ENCODE measurements around the gene CHMP3. TPM values are rescaled to one million over a fixed set of nuclear protein-coding genes. Genes with fewer than 3 reads are reported as not detected.

CHMP3 gene
- total and polyA plus RNA-seq, 2 of the 13 experiments (the other 11 are each of a cell fraction or from before 2014, with no cell fraction given): 64.1 to 114 TPM

- DNase-seq (ENCODE audit: low spot score) (no peak), FAIRE-seq (no peak), ATAC-seq (no peak)
- Histone ChIP-seq H3K4me1 (ENCODE audit: insufficient read depth, low read length) (peaks cover 29% of the 10 kb centered on the region), H3K27me3 (ENCODE audit: control insufficient read depth in 1 of 2, insufficient read depth in 2 of 2, low read length in 2 of 2) (no peaks in the 10 kb centered on the region), H3K36me3 (replicated peaks in 1 of 2; ENCODE audit: control insufficient read depth in 1 of 2, insufficient read depth in 2 of 2, low read length in 2 of 2) (peaks cover 32 to 96% of the 10 kb centered on the region in 2 experiments), H2AFZ (ENCODE audit: low read length) (no peak overlapping the region), H3K27ac (ENCODE audit: extremely low read length, insufficient read depth, low read length) (no peak overlapping the region), H3K79me2 (ENCODE audit: insufficient read depth, low read length) (no peaks in the 10 kb centered on the region), H3K9me3 (ENCODE audit: low read length) (no peaks in the 10 kb centered on the region), H4K20me1 (ENCODE audit: insufficient read depth, low read length) (no peaks in the 10 kb centered on the region), H3K4me3 (replicated peaks in 1 of 3; ENCODE audit: insufficient read depth in 1 of 3, low read depth in 2 of 3, low read length in 3 of 3) (no peak overlapping the region), H3K4me2 (ENCODE audit: low read depth, low read length) (no peak overlapping the region), H3K9ac (ENCODE audit: insufficient read depth, low read depth, low read length) (no peak overlapping the region)
- no peak for TF ChIP-seq ZNF430 (CRISPR knock-in tag; IDR thresholded peaks at IDR 0.05)
- ChIA-PET CTCF (ENCODE audit: low intra/inter-chr PET ratio, low total read pairs) (no interaction called here), POLR2A (no interaction called here)
- no TSS peak for BruUV-seq (replicated peaks)
- WGBS (ENCODE audit: low lambda C conversion rate): 98% methylated on average over 3 of the region's 3 CpGs
- in situ Hi-C loops (cut with HindIII; ENCODE audit: extremely low pct_ligation_motif_present, low pct_unique_long_range_greater_than_20kb): no loop called here
- intact Hi-C loops (cut with micrococcal nuclease; ENCODE audit: unreplicated experiment): no loop called here
Measured at GRCh38 chr2:86489542-86489941, 73.7 kb downstream of the CHMP3 start.

GRCh38 chr2:86488561-86489250 lies 74.5 kb downstream of the CHMP3 start:
- ChIA-PET POLR2A (no interaction called here), CTCF (ENCODE audit: low intra/inter-chr PET ratio, low total read pairs) (no interaction called here)
- DNase-seq (ENCODE audit: low spot score) (no peak), ATAC-seq (no peak), FAIRE-seq (no peak)
- BruUV-seq (replicated peaks): no TSS peak
- Histone ChIP-seq H3K27me3 (ENCODE audit: control insufficient read depth in 1 of 2, insufficient read depth in 2 of 2, low read length in 2 of 2) (no peaks in the 10 kb centered on the region), H3K4me2 (ENCODE audit: low read depth, low read length) (no peak overlapping the region), H4K20me1 (ENCODE audit: insufficient read depth, low read length) (no peaks in the 10 kb centered on the region), H3K27ac (ENCODE audit: extremely low read length, insufficient read depth, low read length) (no peak overlapping the region), H3K79me2 (ENCODE audit: insufficient read depth, low read length) (no peaks in the 10 kb centered on the region), H3K9ac (ENCODE audit: insufficient read depth, low read depth, low read length) (no peak overlapping the region), H3K4me3 (replicated peaks in 1 of 3; ENCODE audit: insufficient read depth in 1 of 3, low read depth in 2 of 3, low read length in 3 of 3) (no peak overlapping the region), H3K4me1 (ENCODE audit: insufficient read depth, low read length) (peaks cover 29% of the 10 kb centered on the region), H3K9me3 (ENCODE audit: low read length) (no peaks in the 10 kb centered on the region), H3K36me3 (replicated peaks in 1 of 2; ENCODE audit: control insufficient read depth in 1 of 2, insufficient read depth in 2 of 2, low read length in 2 of 2) (peaks cover 37 to 98% of the 10 kb centered on the region in 2 experiments), H2AFZ (ENCODE audit: low read length) (no peak overlapping the region)
- TF ChIP-seq ZNF619 (CRISPR knock-in tag; IDR thresholded peaks at IDR 0.05) (no peak), RBM22 (optimal IDR thresholded peaks at IDR 0.05; ENCODE audit: low read length) (peak; percentile 89), POLR2AphosphoS2 (IDR thresholded peaks at IDR 0.05; ENCODE audit: low read depth, low read length) (peak; percentile 43; the same call in 1 of the 2 replicates)
- in situ Hi-C loops (cut with HindIII; ENCODE audit: extremely low pct_ligation_motif_present, low pct_unique_long_range_greater_than_20kb) (no loop called here), intact Hi-C loops (cut with micrococcal nuclease; ENCODE audit: unreplicated experiment) (no loop called here)
- 94% methylated on average over 7 of the region's 7 CpGs for whole genome bisulfite sequencing (ENCODE audit: low lambda C conversion rate)

All from HepG2 (cell line).